A549 (cell line): ENCODE measurements around the gene FHIP2A. TPM values are rescaled to one million over a fixed set of nuclear protein-coding genes. Genes with fewer than 3 reads are reported as not detected.
A peak's percentile ranks its signal among the peaks of the same experiment; 100 is the strongest.
"Not testable (repeated sequence)": the region's sequence is repeated elsewhere in the genome, so short reads cannot be mapped to it uniquely, and the experiment has no call there.

Experiments used
- ATAC-seq, 2 experiments: fragments of 200-7000 bp in 1 of 2; fragments of >200 bp in 1 of 2; cut with Nextera tagmentation in 1 of 2; cut with Tn5 transposase in 1 of 2; 3 replicates each; pipeline versions ENCODE4 v1.8.0 to v1.9.1; 2018 to 2020; ENCODE audit warnings: mild to moderate bottlenecking in 1 of 2, moderate library complexity in 1 of 2
- CTCF ChIA-PET: fragments of 300-600 bp; sonication (Branson Sonifier 250); formaldehyde crosslinking; extraction: SDS; loops from one replicate; lab custom pipeline; 2021; ENCODE audit warnings: antibody characterized with exemption, inconsistent platforms; lab: Yijun Ruan, JAX
- POLR2A ChIA-PET: fragments of 350-600 bp; formaldehyde crosslinking; extraction: SDS; loops from one replicate; lab custom pipeline; 2021; ENCODE audit warnings: antibody characterized with exemption, inconsistent platforms; lab: Yijun Ruan, JAX
- DNase-seq, 2 experiments: peaks; one replicate each; pipeline versions ENCODE4 v3.0.0 to v3.0.0-alpha.2; 2011 to 2016; ENCODE audit warnings: low read depth in 1 of 2, low spot score in 1 of 2
- FAIRE-seq: peaks from 2 replicates; lab custom pipeline; 2011; peaks lifted over from hg19 to GRCh38; lab: Jason Lieb, UNC
- H3K27ac ChIP-seq, 2 experiments: fragments of >200 bp; sonication (Bioruptor Twin); formaldehyde crosslinking; 3 replicates each; pipeline ENCODE4 v1.5.1; 2016 to 2017
- H3K4me1 ChIP-seq: fragments of >200 bp; sonication (Bioruptor Twin); formaldehyde crosslinking; 3 replicates; pipeline ENCODE4 v1.6.1; 2016
- H3K4me2 ChIP-seq: fragments of >200 bp; sonication (Bioruptor Twin); formaldehyde crosslinking; 3 replicates; pipeline ENCODE4 v1.6.1; 2016
- H3K4me3 ChIP-seq: fragments of >200 bp; sonication (Bioruptor Twin); formaldehyde crosslinking; 3 replicates; pipeline ENCODE4 v1.5.1; 2016
- H3K9me3 ChIP-seq: fragments of >200 bp; sonication (Bioruptor Twin); formaldehyde crosslinking; 3 replicates; pipeline ENCODE4 v1.6.1; 2016
- CBX2 ChIP-seq: fragments of 200-600 bp; sonication (generic); IDR thresholded peaks from 2 replicates; pipeline ENCODE4 v1.6.1; 2016; ENCODE audit warnings: low read depth, mild to moderate bottlenecking, borderline replicate concordance
- CHD4 ChIP-seq: fragments of 200-600 bp; sonication (generic); IDR thresholded peaks from 2 replicates; pipeline ENCODE4 v1.6.1; 2016; ENCODE audit warnings: antibody characterized with exemption, mild to moderate bottlenecking, borderline replicate concordance
- EHF ChIP-seq: fragments of 250-450 bp; sonication (Bioruptor Pico); IDR thresholded peaks from 2 replicates; pipeline ENCODE4 v1.5.0; 2020; ENCODE audit warnings: mild to moderate bottlenecking
- EP300 ChIP-seq, 2 experiments: fragments of >200 bp; sonication (Bioruptor Twin); formaldehyde crosslinking; IDR thresholded peaks; 2 replicates in 1 of 2; 3 replicates in 1 of 2; pipeline ENCODE4 v1.6.1; 2016 to 2017
- ESRRA ChIP-seq: fragments of 150-350 bp; IDR thresholded peaks from 2 replicates; pipeline ENCODE4 v1.6.1; 2014; ENCODE audit warnings: mild to moderate bottlenecking, low read length, borderline replicate concordance
- FOSB ChIP-seq: fragments of 250-450 bp; sonication (Bioruptor Pico); IDR thresholded peaks from 2 replicates; pipeline ENCODE4 v1.5.0; 2020; ENCODE audit warnings: mild to moderate bottlenecking, moderate library complexity
- FOSL2 ChIP-seq, 2 experiments: fragments of 450-650 bp in 1 of 2; fragments of >200 bp in 1 of 2; sonication (Bioruptor Twin) in 1 of 2; formaldehyde crosslinking; IDR thresholded peaks; 2 replicates each; pipeline versions ENCODE4 v1.5.0 to v1.6.1; 2016 to 2020; ENCODE audit warnings: mild to moderate bottlenecking in 1 of 2, moderate library complexity in 1 of 2
- JUN ChIP-seq, 2 experiments: fragments of >200 bp; sonication (Bioruptor Twin); formaldehyde crosslinking; IDR thresholded peaks; 2 replicates in 1 of 2; 3 replicates in 1 of 2; pipeline ENCODE4 v1.6.1; 2016 to 2017
- JUNB ChIP-seq: fragments of >200 bp; sonication (Bioruptor Twin); formaldehyde crosslinking; IDR thresholded peaks from 2 replicates; pipeline ENCODE4 v1.6.1; 2016
- KDM1A ChIP-seq: fragments of 200-600 bp; sonication (generic); IDR thresholded peaks from 2 replicates; pipeline ENCODE4 v1.6.1; 2016; ENCODE audit warnings: low read depth, mild to moderate bottlenecking
- KDM5A ChIP-seq: fragments of 200-600 bp; sonication (generic); IDR thresholded peaks from 2 replicates; pipeline ENCODE4 v1.6.1; 2016; ENCODE audit warnings: antibody characterized with exemption, mild to moderate bottlenecking
- MAZ ChIP-seq: fragments of 150-350 bp; IDR thresholded peaks from 2 replicates; pipeline ENCODE4 v1.6.1; 2014; ENCODE audit warnings: antibody characterized with exemption, low read depth, low read length, borderline replicate concordance
- RAD21 ChIP-seq, 2 experiments: fragments of >200 bp in 1 of 2; sonication (Bioruptor Twin) in 1 of 2; formaldehyde crosslinking in 1 of 2; IDR thresholded peaks in 1 of 2; conservative IDR thresholded peaks in 1 of 2; 2 replicates in 1 of 2; 3 replicates in 1 of 2; pipeline ENCODE4 v1.6.1; 2012 to 2018; ENCODE audit warnings: inconsistent platforms in 1 of 2
- RNF2 ChIP-seq: fragments of 200-600 bp; sonication (generic); IDR thresholded peaks from 2 replicates; pipeline ENCODE4 v1.6.1; 2016; ENCODE audit warnings: low read depth, mild to moderate bottlenecking, antibody characterized with exemption, moderate library complexity, borderline replicate concordance
- SMC3 ChIP-seq: fragments of >200 bp; sonication (Bioruptor Twin); formaldehyde crosslinking; IDR thresholded peaks from 3 replicates; pipeline ENCODE4 v1.6.1; 2018; ENCODE audit warnings: inconsistent platforms
- ZFP36 ChIP-seq: fragments of 450-650 bp; IDR thresholded peaks from 2 replicates; pipeline ENCODE4 v1.6.1; 2014; ENCODE audit warnings: borderline replicate concordance; ENCODE audit not compliant: partially characterized antibody
- WGBS: methylation state at CpG from one replicate; pipeline ENCODE4 v1.1.6; 2017; ENCODE audit errors: missing lambda C conversion rate; 5-methylcytosine and 5-hydroxymethylcytosine counted together
- polyA plus RNA-seq, 4 experiments: library from polyadenylated mRNA; depleted of rRNA in 3 of 4; stranded (reverse); fragments of >200 nt; fragmentation: RNase III in 1 of 4; extraction: RNeasy Plus Mini Kit Qiagen cat#74134 plus additional on column Dnase treatment in 1 of 4; gene quantifications; 2 replicates in 3 of 4; 3 replicates in 1 of 4; pipeline ENCODE4 v1.2.3, GENCODE V29; 2011 to 2017
- TF ChIP-seq, protein P1 (sequence below): IDR thresholded peaks from 2 replicates; pipeline ENCODE4 v1.6.1; 2012
- TF ChIP-seq, protein P2 (sequence below): fragments of 250-450 bp; sonication (Bioruptor Pico); IDR thresholded peaks from 2 replicates; pipeline ENCODE4 v1.5.0; 2021; ENCODE audit warnings: mild to moderate bottlenecking, moderate library complexity, borderline replicate concordance
- TF ChIP-seq, protein P3 (sequence below): fragments of 200-600 bp; sonication (generic); IDR thresholded peaks from 2 replicates; pipeline ENCODE4 v1.6.1; 2016; ENCODE audit warnings: antibody characterized with exemption, mild to moderate bottlenecking, moderate library complexity
- TF ChIP-seq, protein P4 (sequence below): fragments of >200 bp; sonication (Bioruptor Twin); formaldehyde crosslinking; IDR thresholded peaks from 2 replicates; pipeline ENCODE4 v1.6.1; 2016

FHIP2A gene
- polyA plus RNA-seq, 2 of the 4 experiments (the other 2 are of a cell fraction) = 8.9 to 18.4 TPM

DNA sequence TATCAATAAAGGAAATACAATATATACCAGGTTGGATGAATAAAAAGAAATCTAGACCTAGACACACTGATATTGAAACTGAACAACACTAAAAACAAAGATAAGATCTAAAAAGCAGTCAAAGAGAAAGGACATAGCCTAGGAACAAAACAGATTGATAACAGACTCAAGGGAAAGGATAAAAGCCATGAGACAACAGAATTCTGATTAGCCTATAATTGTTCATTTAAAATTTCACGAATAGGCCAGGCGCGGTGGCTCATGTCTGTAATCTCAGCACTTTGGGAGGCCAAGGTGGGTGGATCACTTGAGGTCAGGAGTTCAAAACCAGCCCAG is 48.4 kb upstream of the FHIP2A start:
- Histone ChIP-seq H3K4me1 (0 out of 3 replicates have a peak, but pooled peaks cover 2% of the 10 kb centered on the region), H3K27ac (no peak overlapping the region), H3K4me2 (no peak overlapping the region), H3K4me3 (no peak overlapping the region), H3K9me3 (no peaks in the 10 kb centered on the region)
- CTCF ChIA-PET = no interaction called here
- POLR2A ChIA-PET = no interaction called here
- ATAC-seq (no peak), DNase-seq (no peak), FAIRE-seq (no peak)
- WGBS = 65% methylated on average over 3 of the region's 3 CpGs
- TF ChIP-seq EHF (no peak), ESRRA (no peak), JUNB (no peak), CHD4 (no peak), EP300 (IDR thresholded peaks at IDR 0.05) (no peak)
- TF ChIP-seq, protein P1, sequence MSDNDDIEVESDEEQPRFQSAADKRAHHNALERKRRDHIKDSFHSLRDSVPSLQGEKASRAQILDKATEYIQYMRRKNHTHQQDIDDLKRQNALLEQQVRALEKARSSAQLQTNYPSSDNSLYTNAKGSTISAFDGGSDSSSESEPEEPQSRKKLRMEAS = no peak
- TF ChIP-seq, protein P2, sequence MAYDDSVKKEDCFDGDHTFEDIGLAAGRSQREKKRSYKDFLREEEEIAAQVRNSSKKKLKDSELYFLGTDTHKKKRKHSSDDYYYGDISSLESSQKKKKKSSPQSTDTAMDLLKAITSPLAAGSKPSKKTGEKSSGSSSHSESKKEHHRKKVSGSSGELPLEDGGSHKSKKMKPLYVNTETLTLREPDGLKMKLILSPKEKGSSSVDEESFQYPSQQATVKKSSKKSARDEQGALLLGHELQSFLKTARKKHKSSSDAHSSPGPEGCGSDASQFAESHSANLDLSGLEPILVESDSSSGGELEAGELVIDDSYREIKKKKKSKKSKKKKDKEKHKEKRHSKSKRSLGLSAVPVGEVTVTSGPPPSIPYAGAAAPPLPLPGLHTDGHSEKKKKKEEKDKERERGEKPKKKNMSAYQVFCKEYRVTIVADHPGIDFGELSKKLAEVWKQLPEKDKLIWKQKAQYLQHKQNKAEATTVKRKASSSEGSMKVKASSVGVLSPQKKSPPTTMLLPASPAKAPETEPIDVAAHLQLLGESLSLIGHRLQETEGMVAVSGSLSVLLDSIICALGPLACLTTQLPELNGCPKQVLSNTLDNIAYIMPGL (CRISPR knock-in tag) = no peak
- TF ChIP-seq, protein P3, sequence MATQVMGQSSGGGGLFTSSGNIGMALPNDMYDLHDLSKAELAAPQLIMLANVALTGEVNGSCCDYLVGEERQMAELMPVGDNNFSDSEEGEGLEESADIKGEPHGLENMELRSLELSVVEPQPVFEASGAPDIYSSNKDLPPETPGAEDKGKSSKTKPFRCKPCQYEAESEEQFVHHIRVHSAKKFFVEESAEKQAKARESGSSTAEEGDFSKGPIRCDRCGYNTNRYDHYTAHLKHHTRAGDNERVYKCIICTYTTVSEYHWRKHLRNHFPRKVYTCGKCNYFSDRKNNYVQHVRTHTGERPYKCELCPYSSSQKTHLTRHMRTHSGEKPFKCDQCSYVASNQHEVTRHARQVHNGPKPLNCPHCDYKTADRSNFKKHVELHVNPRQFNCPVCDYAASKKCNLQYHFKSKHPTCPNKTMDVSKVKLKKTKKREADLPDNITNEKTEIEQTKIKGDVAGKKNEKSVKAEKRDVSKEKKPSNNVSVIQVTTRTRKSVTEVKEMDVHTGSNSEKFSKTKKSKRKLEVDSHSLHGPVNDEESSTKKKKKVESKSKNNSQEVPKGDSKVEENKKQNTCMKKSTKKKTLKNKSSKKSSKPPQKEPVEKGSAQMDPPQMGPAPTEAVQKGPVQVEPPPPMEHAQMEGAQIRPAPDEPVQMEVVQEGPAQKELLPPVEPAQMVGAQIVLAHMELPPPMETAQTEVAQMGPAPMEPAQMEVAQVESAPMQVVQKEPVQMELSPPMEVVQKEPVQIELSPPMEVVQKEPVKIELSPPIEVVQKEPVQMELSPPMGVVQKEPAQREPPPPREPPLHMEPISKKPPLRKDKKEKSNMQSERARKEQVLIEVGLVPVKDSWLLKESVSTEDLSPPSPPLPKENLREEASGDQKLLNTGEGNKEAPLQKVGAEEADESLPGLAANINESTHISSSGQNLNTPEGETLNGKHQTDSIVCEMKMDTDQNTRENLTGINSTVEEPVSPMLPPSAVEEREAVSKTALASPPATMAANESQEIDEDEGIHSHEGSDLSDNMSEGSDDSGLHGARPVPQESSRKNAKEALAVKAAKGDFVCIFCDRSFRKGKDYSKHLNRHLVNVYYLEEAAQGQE = no peak

DNA sequence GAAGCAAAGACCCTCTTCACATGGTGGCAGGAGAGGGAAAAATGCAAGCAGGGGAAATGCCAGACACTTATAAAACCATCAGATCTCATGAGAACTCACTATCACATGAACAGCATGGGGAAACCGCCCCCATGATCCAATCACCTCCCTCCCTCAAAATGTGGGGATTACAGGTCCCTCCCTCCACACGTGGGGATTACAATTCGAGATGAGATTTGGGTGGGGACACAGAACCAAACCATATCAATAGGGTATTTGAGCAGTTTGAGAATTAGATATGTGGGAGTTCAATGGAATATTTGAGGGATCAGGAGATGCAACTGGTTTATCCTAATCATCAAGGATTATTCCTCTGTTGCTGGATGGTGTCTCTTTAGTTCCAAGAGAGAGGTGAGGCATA is 46.5 kb upstream of the FHIP2A start:
- DNase-seq, H3K4me2 ChIP-seq, FAIRE-seq, H3K27ac ChIP-seq, H3K4me3 ChIP-seq, ATAC-seq, CTCF ChIA-PET, POLR2A ChIA-PET, H3K9me3 ChIP-seq: not testable (repeated sequence)
- 80% methylated on average over 3 of the region's 3 CpGs for WGBS
- peaks cover 13% of the 10 kb centered on the region for H3K4me1 ChIP-seq

DNA sequence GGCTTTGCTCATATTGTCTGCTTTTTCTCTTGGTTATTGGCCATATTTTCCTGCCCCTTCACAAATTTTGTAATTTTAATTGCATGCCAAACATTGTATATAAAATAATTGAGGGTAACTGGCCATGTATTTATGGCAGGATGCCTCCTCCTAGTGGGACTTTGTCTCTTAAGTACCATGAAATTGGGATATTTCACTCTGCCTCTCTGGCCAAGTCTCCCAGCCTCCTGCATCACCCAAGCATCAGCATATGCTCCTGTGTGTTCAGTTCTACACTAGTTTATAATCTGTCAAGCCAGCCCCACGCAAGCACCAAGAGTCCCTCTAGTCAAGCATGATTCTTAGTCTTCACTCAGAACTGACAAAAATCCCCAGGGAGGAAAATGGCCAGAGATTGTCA is 44.2 kb upstream of the FHIP2A start:
- peak overlapping the region in 1 of 2 experiments; percentile 74; a peak in 3 of 6 replicates for H3K27ac ChIP-seq
- ATAC-seq = no peak
- DNase-seq = no peak
- H3K4me2 ChIP-seq = no peak overlapping the region
- H3K9me3 ChIP-seq = no peaks in the 10 kb centered on the region
- no peak overlapping the region for H3K4me3 ChIP-seq
- TF ChIP-seq MAZ = no peak
- 0 out of 5 replicates have a peak, but pooled peaks of 1 of the 2 experiments have one; percentile 9 for TF ChIP-seq RAD21 (conservative IDR thresholded peaks at IDR 0.05 in 1 of 2, IDR thresholded peaks at IDR 0.05 in 1 of 2)
- CTCF ChIA-PET = no interaction called here
- H3K4me1 ChIP-seq = peaks cover 26% of the 10 kb centered on the region
- POLR2A ChIA-PET = no interaction called here
- FAIRE-seq = no peak
- WGBS = 95% methylated on average over 1 of the region's 1 CpG

DNA sequence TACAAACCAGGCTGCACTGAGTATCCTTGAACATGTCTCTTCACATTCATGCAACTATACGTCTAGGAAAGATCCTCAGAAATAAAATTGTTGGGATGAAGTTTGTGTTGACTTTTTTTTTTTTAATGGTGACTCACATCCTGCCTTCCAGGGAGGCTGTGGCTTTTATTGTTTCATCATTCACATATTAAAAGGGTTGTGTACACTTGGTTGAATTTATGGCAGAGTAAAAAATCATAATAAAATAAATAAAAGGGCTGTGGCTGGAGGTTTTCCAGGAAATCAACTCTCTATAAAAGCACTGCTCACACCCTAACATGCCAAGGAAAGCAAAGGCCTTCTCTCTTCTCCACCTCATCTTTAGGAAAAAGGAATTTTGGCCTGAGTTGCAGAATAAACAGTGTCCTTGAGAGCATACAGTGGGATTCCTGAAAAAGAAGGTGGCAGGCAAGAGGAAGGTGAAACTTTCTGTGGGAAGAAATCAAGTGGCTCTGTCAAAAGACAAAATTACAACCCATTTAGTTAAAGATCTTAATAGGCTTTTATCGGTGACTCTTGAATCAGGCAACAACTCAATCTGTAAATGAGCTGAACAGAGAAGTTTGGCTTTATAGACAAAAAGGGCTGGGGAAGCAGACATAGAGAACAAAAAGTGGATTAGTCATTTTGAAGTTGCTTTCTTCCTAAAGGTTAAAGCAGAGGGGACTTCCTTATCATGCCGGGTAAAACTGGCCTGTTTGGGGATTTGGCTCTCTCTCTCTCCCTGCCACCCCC is 41.6 kb upstream of the FHIP2A start:
- ATAC-seq (peak; percentile 87 to 89), FAIRE-seq (peak; percentile 95), DNase-seq (peak; percentile 40 to 88)
- Histone ChIP-seq H3K4me1 (peaks cover 32% of the 10 kb centered on the region), H3K9me3 (no peaks in the 10 kb centered on the region), H3K4me3 (no peak overlapping the region), H3K4me2 (peak overlapping the region; percentile 70), H3K27ac (peak overlapping the region; percentile 68 to 79)
- CTCF ChIA-PET = interaction anchor here (1.2 kb wide), 1 partner anchor 261 kb away, joined by 5 read pairs; no protein-coding TSS in a partner anchor
- WGBS = 8% methylated on average over 3 of the region's 3 CpGs
- POLR2A ChIA-PET = no interaction called here
- peak; percentile 98 for TF ChIP-seq FOSL2 (IDR thresholded peaks at IDR 0.05)
- peak; percentile 98 for TF ChIP-seq FOSL2 (CRISPR knock-in tag; IDR thresholded peaks at IDR 0.05)
- peak; percentile 99 for TF ChIP-seq JUNB
- peak; percentile 93 to 97 for TF ChIP-seq JUN (IDR thresholded peaks at IDR 0.05)
- TF ChIP-seq ZFP36 = peak; percentile 13
- no peak for TF ChIP-seq CBX2
- TF ChIP-seq, protein P4, sequence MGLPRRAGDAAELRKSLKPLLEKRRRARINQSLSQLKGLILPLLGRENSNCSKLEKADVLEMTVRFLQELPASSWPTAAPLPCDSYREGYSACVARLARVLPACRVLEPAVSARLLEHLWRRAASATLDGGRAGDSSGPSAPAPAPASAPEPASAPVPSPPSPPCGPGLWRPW = 0 out of 2 replicates have a peak, but pooled peaks have one; percentile 30
- no peak for TF ChIP-seq FOSB (CRISPR knock-in tag)
- TF ChIP-seq KDM5A = no peak
- TF ChIP-seq RNF2 = no peak
- TF ChIP-seq, protein P1 = peak; percentile 75
- peak; percentile 51; the same call in 2 of the 3 replicates for TF ChIP-seq SMC3
- no peak for TF ChIP-seq KDM1A
- peak; percentile 88; a peak in 4 of 5 replicates for TF ChIP-seq EP300 (IDR thresholded peaks at IDR 0.05)
